Measurements from ENCODE around the gene USP24. TPM values are rescaled to one million over a fixed set of nuclear protein-coding genes. Genes with fewer than 3 reads are reported as not detected.
A peak's percentile ranks its signal among the peaks of the same experiment; 100 is the strongest.

The USP24 gene
- total RNA-seq, 1 donor from 2014 or later = 57.1 TPM

DNA sequence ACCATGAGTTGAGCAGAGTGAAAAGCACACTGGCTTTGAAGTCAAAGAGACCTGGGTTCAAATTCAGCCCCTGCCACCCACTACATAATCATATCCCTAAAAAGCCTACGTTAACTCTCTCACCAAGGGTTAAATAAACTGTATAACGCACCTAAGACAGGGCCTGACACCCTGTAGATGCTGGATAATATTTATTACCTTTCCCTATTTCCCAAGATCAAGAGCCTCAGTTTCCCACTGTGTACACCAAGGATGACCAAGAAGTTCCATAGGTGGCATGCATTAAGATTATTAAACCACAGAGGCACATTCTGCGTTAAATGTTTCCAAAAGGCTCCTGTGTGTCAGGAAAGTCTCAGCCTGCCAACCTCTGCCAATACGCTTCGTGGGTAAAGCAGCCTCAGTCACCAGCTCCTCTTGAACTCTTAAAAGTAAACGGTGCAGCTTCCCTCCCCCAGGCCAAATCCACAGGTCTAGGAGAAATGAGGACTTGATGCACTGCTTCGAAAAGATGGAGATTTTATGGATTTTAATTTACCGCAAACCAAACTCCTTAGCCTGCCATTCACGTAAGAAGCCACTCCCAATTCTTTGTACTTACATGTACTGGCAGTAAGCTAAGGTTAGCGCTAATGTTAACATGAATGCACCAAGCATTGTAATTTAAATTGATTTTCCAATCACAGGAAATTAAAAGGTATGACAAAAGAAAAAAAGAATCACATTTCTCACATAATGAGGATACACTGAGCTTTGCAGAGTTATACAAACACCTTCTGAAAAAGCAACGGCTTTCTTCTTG lies 2.6 kb downstream of the USP24 start:
- H3K4me3 Mint-ChIP-seq (ENCODE audit: low read depth) = peak overlapping the region; percentile 81
- H3K27me3 Mint-ChIP-seq = no peaks in the 10 kb centered on the region
- H3K9me3 Mint-ChIP-seq (ENCODE audit: low read depth) = no peaks in the 10 kb centered on the region
- H3K27ac Mint-ChIP-seq = no peak overlapping the region
- TF ChIP-seq, protein P1, sequence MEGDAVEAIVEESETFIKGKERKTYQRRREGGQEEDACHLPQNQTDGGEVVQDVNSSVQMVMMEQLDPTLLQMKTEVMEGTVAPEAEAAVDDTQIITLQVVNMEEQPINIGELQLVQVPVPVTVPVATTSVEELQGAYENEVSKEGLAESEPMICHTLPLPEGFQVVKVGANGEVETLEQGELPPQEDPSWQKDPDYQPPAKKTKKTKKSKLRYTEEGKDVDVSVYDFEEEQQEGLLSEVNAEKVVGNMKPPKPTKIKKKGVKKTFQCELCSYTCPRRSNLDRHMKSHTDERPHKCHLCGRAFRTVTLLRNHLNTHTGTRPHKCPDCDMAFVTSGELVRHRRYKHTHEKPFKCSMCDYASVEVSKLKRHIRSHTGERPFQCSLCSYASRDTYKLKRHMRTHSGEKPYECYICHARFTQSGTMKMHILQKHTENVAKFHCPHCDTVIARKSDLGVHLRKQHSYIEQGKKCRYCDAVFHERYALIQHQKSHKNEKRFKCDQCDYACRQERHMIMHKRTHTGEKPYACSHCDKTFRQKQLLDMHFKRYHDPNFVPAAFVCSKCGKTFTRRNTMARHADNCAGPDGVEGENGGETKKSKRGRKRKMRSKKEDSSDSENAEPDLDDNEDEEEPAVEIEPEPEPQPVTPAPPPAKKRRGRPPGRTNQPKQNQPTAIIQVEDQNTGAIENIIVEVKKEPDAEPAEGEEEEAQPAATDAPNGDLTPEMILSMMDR (IDR thresholded peaks at IDR 0.05; ENCODE audit: unreplicated experiment) = no peak
- no peak for DNase-seq (ENCODE audit: low spot score, unreplicated experiment)
- peaks cover 50% of the 10 kb centered on the region for H3K4me1 Mint-ChIP-seq (ENCODE audit: low read depth)
- H3K36me3 Mint-ChIP-seq (ENCODE audit: insufficient read depth) = no peaks in the 10 kb centered on the region

DNA sequence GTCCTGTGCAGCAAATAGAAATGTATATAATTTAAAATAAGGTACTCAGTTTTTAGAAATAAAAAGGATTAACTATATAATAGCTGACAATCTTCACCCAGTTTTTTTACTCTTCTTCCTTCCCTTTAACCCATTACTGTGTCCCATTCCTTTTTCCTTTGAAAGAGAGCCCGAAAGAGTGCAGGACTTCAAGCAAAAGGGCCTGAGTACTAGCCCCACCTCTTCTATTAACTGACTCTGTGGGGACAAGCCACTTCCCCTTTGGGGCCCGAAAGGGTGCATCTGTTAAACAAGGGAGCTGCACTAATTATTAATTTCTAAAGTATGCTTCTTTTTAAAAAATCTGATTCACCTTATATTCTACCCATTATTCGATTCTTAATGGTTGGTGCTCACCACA lies 3.3 kb downstream of the USP24 start:
- Mint-ChIP-seq H3K36me3 (ENCODE audit: insufficient read depth) (no peaks in the 10 kb centered on the region), H3K9me3 (ENCODE audit: low read depth) (no peaks in the 10 kb centered on the region), H3K27me3 (no peaks in the 10 kb centered on the region), H3K4me3 (ENCODE audit: low read depth) (no peak overlapping the region), H3K4me1 (ENCODE audit: low read depth) (peaks cover 50% of the 10 kb centered on the region), H3K27ac (peak overlapping the region; percentile 73)
- TF ChIP-seq, protein P1 (IDR thresholded peaks at IDR 0.05; ENCODE audit: unreplicated experiment) = no peak
- no peak for DNase-seq (ENCODE audit: low spot score, unreplicated experiment)

DNA sequence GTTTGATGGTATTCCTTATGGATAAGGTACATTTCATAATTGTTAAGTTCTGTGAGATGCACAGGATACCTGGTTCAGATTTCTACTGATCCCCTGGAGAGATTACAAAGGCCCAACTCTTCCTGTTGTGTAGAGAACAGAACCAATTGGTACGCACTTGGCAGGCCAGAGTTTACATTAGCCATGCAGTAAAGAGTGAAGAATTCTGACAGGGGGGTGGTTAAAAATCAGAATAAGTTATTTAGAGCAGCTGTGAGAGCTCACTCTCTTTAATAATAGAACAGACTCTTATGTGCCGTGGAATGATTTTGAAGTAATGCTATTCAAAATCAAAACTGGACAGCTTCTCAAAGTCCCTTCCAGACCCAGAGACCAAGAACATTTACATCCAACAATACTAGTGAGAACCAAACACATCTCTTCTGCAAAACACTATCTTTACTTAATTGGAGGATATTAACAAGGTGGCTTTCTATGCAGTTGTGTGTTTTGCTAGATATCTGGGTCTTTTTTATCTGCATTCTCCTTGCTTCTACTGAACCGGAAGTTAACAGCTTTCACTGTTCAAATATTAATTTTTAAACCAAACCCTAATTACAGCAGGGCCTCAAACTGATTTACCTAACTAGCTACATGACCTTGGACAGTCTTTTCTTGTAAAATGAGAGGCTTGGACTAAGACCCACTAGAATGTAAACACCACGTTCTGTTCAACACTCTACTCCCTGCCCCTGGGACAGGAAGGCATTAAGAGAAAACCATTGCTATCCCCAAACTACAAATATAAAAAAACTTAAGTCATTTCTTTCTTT lies 4.0 kb downstream of the USP24 start:
- TF ChIP-seq, protein P1 (IDR thresholded peaks at IDR 0.05; ENCODE audit: unreplicated experiment) = no peak
- Mint-ChIP-seq H3K36me3 (ENCODE audit: insufficient read depth) (no peaks in the 10 kb centered on the region), H3K27ac (peak overlapping the region; percentile 19), H3K4me1 (ENCODE audit: low read depth) (peaks cover 46% of the 10 kb centered on the region), H3K9me3 (ENCODE audit: low read depth) (no peaks in the 10 kb centered on the region), H3K4me3 (ENCODE audit: low read depth) (peak overlapping the region; percentile 27), H3K27me3 (no peaks in the 10 kb centered on the region)
- DNase-seq (ENCODE audit: low spot score, unreplicated experiment) = no peak

DNA sequence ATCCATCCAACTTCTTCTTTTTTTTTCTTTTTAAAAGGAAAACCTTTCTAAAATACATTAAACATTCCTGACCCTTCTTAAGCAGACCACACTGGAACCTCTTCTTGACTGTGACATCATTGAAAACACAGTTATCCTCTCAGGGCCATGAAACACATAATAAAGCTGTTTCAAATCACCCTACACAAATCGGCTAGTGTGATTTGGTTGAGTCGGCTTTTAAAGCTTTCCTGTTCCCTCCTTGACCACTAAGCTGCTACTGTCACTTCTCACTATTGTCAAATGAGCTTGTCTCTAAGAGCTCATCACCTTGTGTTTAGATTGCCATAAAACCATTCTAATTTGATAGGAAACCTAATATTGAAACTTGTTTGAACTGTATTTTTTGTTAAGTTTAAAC lies 5.9 kb downstream of the USP24 start:
- Mint-ChIP-seq H3K4me1 (ENCODE audit: low read depth) (peaks cover 46% of the 10 kb centered on the region), H3K9me3 (ENCODE audit: low read depth) (no peaks in the 10 kb centered on the region)

DNA sequence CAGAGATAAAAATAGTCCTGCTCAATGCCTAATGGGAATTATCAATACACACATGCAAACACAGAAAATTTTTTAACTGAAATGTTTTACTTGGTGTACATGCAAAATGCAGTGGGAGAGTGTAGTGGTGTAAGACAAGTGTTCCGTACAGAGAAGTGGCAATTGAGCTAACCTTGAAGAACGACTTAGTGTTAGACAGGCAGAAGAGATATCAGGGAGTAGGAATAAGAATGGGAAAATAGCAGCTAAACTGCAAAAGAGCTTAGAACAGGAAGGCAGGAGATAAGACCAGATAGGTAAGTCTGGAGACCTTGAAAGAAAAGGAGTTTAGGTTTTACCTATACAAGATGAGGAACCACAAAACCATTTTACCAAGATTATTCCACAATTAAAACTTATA lies 9.0 kb downstream of the USP24 start:
- DNase-seq (ENCODE audit: low spot score, unreplicated experiment) = no peak
- Mint-ChIP-seq H3K27ac (peak overlapping the region; percentile 0), H3K27me3 (no peaks in the 10 kb centered on the region), H3K4me1 (ENCODE audit: low read depth) (peaks cover 19% of the 10 kb centered on the region), H3K4me3 (ENCODE audit: low read depth) (no peak overlapping the region), H3K36me3 (ENCODE audit: insufficient read depth) (peaks cover 2% of the 10 kb centered on the region), H3K9me3 (ENCODE audit: low read depth) (no peaks in the 10 kb centered on the region)
- TF ChIP-seq, protein P1 (IDR thresholded peaks at IDR 0.05; ENCODE audit: unreplicated experiment) = no peak

More for the DNA sequence above, 5.9 kb downstream of the USP24 start:
- TF ChIP-seq, protein P1 (IDR thresholded peaks at IDR 0.05; ENCODE audit: unreplicated experiment) = no peak
- no peaks in the 10 kb centered on the region for H3K36me3 Mint-ChIP-seq (ENCODE audit: insufficient read depth)
- no peak overlapping the region for H3K4me3 Mint-ChIP-seq (ENCODE audit: low read depth)
- no peaks in the 10 kb centered on the region for H3K27me3 Mint-ChIP-seq
- no peak for DNase-seq (ENCODE audit: low spot score, unreplicated experiment)
- no peak overlapping the region for H3K27ac Mint-ChIP-seq
